ENCODE measurements around the gene JPT1.
"Not testable (repeated sequence)": the region's sequence is repeated elsewhere in the genome, so short reads cannot be mapped to it uniquely, and the experiment has no call there.

JPT1 gene

GRCh38 chr17:75130632-75131277 lies 23.6 kb downstream of the JPT1 start:
- peak in 36 of 56 donors; percentile 23 to 81 (median 48) for DNase-seq

DNA sequence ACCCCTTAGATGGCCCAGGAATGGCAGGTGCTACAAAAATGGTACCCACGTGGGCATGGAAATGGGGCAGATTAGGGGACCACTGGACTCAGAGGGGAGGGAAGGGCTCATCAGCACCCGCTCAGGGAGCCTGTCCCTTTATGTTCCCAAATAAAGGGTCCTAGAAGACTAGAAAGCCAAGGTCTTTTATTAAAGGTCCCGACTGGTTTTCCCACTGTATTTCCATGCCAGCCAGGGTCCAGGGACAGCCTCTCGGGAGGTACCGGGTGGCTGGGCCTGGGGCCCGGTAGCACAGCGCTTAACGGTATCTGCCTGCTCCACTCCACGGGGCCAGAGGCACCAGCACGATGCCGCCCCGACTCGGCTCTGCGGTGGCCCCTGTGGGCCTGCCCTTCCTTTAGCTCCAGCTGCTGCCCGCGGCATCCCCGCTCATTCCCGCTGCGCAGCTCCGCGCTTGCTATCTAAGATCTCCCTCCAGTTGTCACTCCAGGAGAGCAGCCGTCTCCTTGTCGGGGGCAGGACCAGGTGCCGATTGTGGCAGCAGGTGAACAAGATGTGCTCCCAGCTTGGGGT lies 24.2 kb downstream of the JPT1 start:
- DNase-seq, result peak in 1 of 56 donors; percentile 22

DNA sequence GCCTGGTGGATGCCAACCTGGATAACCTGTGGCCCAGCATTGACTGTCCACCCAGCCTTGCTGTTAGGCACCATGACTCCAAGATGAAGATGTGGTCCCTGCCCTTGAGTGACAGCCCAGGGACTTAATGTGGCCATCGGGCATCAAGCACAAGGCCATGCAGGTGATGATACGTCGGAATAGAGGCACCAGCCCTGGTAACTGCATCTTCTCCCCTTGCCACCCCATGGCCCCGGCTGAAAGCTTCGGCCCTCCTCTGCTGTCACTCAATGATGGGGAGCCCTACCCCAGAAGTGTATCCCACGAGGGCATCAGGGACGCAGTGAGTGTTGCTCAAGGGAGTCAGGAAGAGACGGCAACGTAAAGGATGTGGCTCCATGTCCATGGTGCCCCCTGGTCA lies 24.7 kb downstream of the JPT1 start:
- DNase-seq, result no peak

DNA sequence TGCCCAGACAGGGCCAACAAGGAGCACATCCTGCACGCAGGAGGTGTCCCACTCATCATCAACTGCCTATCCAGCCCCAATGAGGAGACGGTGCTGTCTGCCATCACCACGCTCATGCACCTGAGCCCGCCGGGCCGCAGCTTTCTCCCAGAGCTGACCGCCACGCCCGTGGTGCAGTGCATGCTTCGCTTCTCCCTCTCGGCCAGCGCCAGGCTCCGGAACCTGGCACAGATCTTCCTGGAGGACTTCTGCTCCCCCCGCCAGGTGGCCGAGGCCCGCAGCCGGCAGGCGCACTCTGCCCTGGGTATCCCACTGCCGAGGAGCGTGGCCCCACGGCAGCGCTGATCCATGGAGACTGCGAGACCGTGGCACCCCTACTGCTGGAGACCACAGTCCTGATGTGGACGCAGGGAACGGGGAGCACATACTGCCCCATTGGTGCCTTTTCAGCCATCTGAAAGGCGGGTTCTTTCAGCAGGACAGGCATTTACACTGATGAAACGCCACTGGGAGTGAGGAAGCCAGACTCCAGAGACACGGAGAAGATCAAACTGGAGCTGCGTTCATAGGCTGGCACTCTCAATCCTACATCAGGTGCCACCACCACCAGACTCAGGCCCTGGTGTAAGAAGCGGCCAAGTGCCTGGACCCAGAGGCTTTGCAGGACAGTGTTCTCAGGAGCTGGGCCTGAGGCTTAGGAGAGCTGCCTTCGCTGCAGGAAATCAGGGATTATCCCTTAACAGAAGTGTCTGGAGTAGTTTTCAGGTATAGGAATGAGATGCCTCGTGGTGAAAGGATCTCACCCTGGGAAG lies 25.4 kb downstream of the JPT1 start:
- no peak for DNase-seq

GRCh38 chr17:75127936-75128335 lies 26.4 kb downstream of the JPT1 start:
- not testable (repeated sequence) for DNase-seq

- no peak for DNase-seq
Measured at GRCh38 chr17:75126954-75127353, 27.4 kb downstream of the JPT1 start.

DNA sequence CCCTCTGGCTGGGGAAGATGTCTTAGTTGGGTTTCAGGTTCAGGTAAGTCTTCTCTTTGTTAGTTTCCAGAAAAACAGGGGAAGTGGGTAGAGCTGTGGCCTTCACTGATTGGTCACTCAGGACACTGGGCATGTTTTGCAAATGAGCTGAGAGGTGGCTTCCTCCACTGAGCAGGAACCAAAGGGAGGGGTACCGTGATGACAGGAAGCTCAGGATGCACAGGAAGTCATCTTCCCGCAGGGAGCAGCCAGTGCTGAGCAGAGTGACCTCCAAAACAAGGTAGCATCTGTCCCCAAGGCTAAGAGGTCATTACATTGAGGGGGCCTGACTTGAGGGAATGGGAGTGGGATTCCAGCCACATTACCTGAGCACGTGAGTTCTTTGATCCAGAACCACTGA lies 28.3 kb downstream of the JPT1 start:
- no peak for DNase-seq

DNA sequence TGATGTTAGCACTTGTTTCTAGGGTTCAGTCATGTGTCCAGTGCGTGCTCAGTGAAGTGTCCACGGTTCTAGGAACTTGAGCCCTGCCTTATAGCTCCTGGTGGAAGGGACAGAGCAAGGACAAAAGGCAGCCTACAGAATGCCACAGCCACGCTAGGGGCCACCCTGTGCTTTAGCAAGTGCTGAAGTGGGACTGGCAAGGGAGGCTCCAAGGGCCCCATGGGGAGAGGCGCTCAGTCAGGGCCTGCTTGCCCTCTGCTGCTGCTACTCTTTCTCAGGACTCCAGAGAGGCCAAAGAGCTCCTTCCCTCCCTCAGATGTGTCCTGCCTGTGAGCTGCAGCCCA lies 29.5 kb downstream of the JPT1 start:
- DNase-seq, result no peak

GRCh38 chr17:75124041-75124818 lies 30.1 kb downstream of the JPT1 start:
- peak in 34 of 56 donors; percentile 5 to 71 (median 33) for DNase-seq

DNA sequence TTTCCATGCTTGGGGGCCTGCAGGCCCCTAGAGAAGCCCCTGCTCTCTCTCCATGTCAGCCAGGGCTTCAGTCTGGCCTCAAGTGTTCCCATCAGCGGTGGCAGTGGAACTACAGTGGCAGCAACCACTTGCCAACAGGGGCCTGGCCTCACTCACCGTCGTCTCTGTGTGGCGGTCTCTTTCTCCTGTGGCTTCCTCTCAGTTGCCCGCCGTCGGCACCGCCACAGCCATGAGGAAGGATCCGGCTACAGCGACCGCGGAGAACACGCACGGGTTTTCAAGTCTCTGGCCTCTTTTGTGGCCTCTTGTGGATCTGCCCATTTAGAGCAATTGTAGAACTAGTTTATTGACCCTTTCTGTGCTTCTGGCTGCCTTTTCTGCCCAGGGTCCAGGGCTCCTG lies 36.0 kb downstream of the JPT1 start:
- DNase-seq, result no peak

GRCh38 chr17:75116737-75117136 lies 37.6 kb downstream of the JPT1 start:
- no peak for DNase-seq

GRCh38 chr17:75115555-75115954 lies 38.8 kb downstream of the JPT1 start:
- DNase-seq, result no peak

DNA sequence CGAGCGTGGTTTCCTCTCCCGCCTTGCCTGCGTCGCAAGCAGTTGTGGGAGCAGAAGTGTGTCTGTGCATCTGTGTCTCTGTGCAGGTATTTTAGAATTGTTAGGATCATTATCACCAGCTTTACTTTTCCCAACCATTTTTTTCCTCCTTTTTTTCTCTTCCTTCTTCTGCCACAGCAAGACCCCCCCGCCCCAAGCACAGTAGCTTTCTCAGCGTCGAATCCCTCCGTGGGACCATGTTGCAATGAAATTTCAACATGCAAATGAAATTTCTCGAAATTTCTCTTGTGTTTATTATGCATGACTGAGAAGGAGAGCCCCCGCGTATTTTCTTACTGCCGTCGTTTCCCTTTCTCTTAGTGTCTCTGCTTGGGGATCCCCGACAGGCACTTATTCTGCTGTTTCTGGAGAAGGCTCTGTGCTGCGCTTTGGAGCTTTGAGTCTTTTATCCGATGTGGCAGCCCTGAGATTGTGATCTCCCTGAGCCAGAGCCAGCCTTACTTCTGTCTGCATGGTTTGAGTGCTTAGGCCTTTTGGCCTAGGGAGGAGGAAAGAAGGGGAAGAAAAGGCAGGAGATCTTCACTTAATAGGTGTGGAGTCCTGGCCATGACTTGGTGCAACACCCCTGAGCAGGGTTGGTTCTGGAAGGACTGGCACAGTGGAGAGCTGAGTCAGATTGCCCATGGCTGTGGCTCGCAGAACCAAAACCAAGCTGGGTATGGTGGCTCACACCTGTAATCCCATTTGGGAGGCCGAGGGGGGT lies 39.6 kb downstream of the JPT1 start:
- no peak for DNase-seq

DNA sequence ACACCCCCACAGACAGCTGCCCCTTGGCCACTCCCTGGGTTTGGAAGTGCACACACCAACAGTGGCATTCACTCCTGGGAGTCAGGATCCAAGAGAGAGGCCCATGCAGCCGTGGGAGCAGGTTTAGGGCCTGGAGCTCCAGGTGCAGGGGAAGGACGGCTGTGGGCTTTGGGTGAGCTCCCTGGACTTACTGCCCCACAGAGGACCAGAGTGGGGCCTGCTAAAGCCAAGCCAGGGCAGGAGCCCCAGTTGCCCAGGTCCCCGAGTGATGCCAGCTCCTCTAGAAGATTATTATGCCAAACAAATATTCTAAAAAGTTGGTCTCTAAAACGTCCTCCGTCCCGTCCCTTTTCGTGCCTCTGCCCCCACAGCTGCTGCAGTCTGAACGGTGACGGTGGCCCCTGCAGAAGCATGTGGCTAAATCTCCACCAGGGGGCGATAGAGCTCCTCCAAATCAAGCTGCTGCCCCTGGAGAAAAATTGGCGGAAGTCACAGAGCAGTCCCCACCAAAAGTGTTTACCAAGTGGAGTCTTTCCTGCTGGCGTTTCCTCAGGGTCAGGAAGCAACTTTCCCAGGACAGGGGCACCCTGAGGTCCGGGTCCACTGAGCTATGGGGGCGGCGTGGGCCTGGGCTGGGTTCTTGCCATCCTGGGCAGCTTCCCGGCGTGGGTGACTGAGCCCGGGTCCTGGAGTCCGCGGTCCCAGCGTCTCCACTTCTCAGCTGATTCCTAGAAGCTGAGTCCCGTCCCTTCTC lies 40.3 kb downstream of the JPT1 start:
- DNase-seq, result peak in 55 of 56 donors; percentile 33 to 95 (median 78)

DNA sequence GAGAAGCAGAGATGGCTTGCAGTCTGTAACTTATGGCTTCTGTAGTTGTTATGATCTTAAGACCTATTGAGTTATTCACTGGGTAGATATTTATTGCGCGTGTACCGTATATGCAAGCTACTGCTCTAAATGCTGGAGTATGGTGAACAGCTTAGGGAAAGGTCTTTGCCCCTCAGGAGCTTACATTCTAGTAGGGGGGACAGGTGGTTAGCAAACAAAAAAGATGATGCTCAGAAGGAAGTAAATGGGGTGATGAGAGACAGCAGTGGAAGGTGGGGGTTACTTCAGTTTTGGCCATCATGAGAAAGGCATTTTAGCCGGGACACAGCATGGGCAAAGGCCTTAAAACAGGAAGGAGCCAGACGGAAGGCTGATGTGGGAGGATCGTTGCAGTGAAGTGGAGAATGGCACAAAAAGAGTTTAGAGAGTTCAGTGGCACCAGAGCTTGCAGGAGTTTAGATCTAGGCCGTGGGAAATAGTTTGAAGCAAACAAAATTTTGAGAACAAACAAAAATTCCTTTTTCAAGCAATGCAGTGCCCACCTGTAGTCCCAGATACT lies 42.5 kb downstream of the JPT1 start:
- no peak for DNase-seq

- peak in 3 of 56 donors; percentile 21 to 33 (median 27) for DNase-seq
Measured at GRCh38 chr17:75110234-75110937, 43.9 kb downstream of the JPT1 start.

DNA sequence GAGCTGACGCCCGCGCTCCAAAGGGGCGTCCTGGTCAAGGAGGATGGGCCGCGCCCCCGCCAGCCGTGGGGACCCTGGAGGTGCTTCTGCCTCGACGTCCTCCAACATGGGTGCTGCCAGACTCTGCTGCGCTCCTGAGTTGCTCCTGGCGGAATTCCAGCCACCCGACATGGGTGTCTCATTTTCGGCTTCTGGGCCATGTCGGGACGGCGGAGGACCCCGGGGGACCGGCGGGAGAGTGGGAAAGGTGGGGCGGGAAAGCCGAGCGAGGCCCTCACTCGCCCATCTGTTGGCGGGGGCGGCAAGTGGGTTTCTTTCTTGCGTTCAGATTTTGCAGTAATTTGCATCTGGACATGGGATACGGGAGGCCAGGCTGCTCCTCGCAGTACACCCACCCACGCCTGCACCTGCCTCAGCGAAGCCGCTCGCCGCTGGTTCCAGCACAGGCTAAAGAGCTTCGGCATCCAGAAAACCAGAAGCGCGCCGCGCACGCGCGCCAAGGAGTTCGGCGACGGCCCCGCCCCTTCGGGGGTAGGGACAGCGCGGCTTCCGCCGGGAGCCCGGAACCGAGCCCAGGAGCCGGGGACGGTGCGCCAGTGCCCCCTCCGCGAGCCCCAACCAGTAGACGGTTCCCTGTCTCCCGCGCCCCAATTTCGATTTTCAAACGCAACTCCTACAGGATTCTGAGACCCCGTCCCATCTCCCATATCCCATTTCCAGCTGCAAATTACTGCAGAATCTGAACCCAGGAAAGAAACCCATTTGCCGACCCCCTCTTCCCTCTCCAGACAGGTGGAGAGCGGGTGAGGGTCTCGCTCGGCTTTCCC lies 44.7 kb downstream of the JPT1 start, which contains the start of gene ARMC7:
TSS of gene ARMC7 (plus strand) at position 563 of the 827 bp plus-strand sequence. CDS start 320 bp downstream, outside the sequence.
- peak in 54 of 56 donors; percentile 43 to 91 (median 76) for DNase-seq

GRCh38 chr17:75109046-75109406 lies 45.3 kb downstream of the JPT1 start:
- DNase-seq, result no peak
